GM19395 (cell line): ENCODE measurements around the gene VIT.
"Not testable (repeated sequence)": the region's sequence is repeated elsewhere in the genome, so short reads cannot be mapped to it uniquely, and the experiment has no call there.

Experiments used
- ATAC-seq: cut with Tn5 transposase; IDR thresholded peaks from one replicate; pipeline ENCODE4 v1.9.1; 2021; ENCODE audit warnings: mild to moderate bottlenecking, moderate library complexity; ENCODE audit not compliant: unreplicated experiment

Gene VIT

GRCh38 chr2:36801088-36801487 lies 104.6 kb downstream of the VIT start:
- no peak for ATAC-seq

GRCh38 chr2:36802952-36803351 lies 106.4 kb downstream of the VIT start:
- ATAC-seq: no peak

- no peak for ATAC-seq
Measured at GRCh38 chr2:36805635-36806224, 109.2 kb downstream of the VIT start.

DNA sequence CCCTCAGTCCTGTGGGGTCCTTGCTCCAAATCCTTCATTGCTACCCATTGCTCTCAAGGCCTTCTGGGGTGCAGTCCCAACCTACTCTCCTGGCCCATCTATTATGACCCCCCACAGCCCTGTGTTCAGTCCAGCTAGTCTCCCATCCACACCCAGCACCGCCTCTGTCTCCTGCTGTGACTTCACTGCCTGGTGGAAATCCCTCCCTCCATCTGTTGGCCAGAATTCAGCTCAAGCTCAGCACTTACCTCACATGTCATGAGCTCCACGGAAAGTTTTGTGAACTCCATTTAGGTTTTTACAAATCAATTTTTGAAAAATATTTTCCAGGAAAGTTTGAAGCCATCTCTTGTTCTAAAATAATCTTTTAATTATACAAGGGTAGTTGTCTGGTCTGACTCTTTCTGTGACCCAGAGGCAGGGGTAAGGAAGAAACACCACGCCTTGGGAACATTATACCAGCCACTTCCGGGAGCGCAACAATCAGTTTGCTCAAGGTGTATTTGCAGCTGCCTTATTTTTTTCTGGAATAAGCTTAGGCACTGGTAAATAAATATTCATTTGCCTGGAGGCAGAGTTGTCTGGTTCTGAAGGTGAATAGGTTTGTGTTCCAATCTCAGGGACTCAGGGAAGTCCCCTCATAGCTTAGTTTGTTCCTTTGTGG lies 110.8 kb downstream of the VIT start:
- ATAC-seq: no peak

DNA sequence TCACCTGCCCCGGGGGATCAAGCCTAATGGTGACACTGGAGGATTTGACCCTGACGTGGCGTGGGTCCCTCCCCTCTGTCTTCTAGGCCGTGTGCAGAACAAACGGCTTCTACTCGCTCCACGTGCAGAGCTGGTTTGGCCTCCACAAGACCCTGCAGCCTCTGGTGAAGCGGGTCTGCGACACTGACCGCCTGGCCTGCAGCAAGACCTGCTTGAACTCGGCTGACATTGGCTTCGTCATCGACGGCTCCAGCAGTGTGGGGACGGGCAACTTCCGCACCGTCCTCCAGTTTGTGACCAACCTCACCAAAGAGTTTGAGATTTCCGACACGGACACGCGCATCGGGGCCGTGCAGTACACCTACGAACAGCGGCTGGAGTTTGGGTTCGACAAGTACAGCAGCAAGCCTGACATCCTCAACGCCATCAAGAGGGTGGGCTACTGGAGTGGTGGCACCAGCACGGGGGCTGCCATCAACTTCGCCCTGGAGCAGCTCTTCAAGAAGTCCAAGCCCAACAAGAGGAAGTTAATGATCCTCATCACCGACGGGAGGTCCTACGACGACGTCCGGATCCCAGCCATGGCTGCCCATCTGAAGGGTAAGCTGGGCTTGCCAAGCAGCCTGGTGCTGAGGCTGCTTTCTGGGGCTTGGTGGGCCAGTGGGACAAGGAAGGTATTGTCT lies 112.0 kb downstream of the VIT start:
- ATAC-seq: no peak

DNA sequence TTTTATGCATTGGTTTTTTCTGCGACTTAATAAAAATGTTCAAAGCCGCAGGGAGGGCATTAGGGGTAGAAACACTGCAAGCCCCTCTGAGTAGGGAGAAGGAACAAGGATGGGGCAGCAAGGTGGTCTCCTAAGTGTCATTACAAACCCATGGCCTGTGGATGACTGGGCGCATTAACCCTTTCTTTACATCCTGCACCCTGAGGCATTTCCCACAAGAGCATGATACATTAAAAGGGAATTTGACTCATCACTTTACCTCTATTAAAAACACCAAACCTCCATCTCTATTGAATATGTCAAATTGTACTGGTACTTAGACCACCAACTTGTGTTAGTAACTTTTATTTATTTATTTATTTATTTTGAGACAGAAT lies 112.5 kb downstream of the VIT start:
- no peak for ATAC-seq

GRCh38 chr2:36811071-36811470 lies 114.6 kb downstream of the VIT start:
- no peak for ATAC-seq

GRCh38 chr2:36812196-36812595 lies 115.7 kb downstream of the VIT start:
- ATAC-seq: no peak

DNA sequence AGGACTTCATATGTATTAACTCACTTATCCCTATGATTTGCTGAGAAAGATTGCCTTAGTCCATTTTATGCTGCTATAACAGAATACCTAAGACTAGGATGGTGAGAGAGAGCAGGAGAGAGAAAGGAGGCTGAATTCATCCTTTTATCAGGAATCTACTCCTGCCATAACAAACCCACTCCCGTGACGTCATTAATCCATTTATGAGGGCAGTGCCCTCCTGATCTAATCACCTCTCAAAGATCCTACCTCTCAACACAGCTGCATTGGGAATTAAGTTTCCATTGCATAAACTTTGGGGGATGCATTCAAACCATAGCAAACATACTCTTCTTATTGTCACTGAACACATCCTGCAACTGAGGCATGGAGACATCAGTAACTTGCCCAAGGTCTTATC lies 122.0 kb downstream of the VIT start:
- ATAC-seq: no peak

- ATAC-seq: no peak
Measured at GRCh38 chr2:36819095-36819711, 122.7 kb downstream of the VIT start.

GRCh38 chr2:36820942-36821605 lies 124.6 kb downstream of the VIT start:
- no peak for ATAC-seq

DNA sequence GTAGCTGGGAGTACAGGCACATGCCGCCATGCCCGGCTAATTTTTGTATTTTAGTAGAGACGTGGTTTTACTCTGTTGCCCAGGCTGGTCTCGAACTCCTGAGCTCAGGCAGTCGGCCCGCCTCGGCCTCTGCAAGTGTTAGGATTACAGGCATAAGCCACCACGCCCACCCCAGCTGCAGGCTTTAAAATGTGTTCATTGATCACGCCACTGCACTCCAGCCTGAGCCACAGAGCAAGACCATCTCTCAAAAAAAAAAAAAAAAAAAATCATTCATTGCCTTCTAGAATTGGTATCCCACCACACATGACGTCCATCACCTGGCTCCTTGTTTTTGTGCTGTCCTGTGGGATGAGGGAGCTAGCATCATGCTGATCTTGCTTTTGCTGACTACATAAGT lies 127.4 kb downstream of the VIT start:
- no peak for ATAC-seq

DNA sequence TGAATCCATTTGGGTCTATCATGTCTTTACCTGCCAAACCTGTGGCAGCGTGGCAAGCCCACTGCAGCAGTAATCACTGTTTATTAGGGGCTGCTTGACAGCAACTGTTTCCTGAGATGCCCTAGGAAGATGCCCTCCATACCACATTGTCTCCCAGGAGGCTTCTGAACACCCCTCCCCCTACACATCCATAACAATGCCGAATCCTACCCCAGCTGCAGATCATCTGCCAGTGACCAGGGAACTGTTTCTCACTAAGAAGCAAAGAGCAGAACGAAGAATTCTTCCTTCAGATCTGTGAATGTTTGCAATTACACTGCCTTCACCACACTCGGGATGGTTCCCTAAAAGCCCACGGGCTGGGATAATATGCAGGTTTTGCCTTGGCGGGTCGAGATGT lies 127.8 kb downstream of the VIT start:
- no peak for ATAC-seq

DNA sequence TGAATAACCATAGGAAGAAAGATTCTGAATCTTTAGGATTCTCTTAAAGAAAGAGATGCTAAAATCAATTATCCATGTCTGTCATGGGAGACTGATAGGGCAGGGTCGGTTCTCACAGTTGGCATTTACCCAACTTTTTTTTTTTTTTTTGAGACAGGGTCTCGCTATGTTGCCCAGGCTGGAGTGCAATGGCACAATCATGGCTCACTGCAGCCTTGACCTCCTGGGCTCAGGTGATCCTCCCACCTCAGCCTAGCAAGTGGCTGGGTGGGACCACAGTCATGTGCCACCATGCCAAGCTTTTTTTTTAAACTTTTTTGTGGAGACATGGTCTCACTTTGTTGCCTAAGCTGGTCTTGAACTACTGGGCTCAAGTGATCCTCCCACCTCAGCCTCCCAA lies 128.2 kb downstream of the VIT start:
- not testable (repeated sequence) for ATAC-seq

DNA sequence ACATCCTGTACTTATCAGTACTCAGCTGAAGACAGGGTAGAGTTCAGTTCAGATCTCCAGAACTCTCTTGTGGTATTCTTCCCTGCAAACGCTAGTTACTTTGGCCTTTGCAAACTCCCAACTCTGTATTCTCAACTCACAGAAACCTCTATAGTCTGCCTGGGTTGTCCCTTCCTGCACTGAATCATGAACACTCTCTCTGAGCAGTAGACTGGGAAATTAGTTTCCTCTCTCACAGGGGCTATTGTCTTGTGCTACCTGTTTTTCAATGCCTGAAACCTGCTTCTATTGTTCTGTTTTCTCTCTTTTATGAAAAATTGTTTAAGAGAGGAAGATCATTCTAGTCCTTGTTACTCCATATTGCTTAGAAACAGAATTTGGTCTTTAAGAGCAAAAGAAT lies 134.7 kb downstream of the VIT start:
- ATAC-seq: no peak

DNA sequence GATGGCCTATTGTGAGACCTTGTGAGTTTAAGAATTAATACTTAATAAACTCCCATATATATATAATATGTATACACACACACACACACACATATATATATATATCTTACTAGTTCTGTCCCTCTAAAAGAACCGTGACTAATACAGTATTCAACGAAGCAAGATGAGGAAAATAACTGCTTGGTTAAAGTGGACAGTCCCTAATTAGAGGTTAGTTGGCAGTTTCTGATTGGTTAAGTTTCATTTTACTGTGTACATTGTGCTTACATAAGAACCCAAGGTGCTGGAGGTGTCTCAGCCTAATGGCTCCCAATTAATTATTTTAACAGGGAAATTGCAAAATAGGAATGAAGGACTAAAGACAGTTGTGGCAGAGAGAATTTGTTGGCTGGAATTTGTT lies 137.7 kb downstream of the VIT start:
- ATAC-seq: no peak

DNA sequence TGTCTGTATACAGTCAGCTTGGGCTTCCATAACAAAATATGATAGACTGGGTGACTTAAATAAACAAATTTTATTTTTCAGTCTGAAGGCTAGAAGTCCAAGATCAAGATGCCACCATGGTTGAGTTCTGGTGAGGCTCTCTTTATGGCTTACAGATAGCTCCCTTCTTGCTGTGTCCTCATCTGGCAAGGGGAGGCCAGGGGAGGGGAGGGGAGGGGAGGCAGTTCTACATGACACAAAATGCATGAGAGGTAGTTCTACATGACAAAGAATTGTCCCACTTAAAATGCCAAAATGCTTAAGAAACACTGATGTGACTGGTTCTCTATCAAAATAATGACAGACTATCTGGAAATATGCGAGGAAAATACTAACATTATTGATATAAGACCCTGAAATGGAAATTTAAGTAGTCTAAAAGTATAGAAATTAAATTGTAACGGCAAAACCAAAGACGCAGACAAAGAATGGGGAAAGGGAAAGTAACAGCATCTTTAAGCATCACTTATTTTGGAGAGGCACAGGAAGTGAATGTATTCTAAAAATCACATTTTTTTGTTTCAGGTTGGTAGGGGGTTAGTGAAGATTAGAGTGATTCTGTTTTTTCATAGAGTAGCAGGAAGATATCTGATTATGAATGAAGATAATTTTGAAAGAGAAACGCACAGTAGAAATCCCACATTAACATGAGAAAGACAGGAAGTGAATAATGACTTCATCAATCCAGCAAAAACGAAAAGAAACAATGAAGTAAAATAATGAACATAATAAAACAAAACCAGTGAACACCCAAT lies 138.4 kb downstream of the VIT start:
- ATAC-seq: no peak

DNA sequence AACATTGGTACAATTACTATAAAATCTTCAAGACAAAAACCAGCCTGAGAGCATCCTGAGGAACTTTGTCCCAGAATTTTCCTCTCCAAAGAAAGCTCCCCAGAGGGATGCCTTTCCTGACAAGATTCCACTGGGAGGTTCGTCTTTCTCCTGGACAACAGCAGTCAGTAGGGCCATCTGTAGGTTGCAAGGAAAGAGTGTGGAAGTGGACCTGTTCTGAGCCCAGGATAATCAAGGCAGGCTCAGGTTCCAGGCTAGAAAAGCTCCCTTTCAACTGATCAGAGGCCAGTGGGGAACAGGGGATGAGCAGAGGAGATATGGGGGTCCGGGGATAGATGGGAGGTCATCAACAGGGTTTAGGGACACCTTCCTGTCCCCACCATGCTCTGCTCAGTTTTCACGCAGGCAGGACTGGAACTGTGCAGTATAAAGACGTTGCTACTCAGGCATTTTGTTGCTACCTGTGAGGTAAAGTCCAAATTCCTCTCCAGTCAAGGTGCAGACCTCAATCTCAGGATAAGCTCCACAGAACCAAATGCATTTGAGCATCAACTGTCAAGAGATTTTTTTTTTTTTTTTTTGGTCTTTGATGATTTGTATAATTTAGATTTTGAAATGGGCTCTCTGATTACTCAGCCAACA lies 143.6 kb downstream of the VIT start:
- ATAC-seq: no peak

DNA sequence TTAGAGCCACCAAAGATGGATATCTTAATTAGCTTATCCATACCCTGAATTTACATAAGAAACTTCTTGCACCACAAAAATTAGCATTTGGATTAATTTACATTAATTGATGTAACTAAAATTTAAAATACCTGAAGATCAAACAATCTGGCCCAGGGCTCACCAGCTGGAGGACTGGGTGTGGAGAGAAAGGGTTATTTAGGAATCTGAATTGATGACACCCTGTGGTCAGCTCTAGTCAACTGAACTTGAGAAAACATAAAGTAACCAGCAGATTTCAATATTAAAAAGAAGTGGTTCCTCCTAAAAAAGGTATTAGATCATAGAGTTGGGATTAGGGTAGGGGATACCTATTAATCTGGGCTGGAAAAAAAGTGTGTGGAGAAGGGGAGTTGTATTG lies 147.3 kb downstream of the VIT start:
- no peak for ATAC-seq

GRCh38 chr2:36849265-36849664 lies 152.8 kb downstream of the VIT start:
- ATAC-seq: no peak
